CD4-positive, alpha-beta T cell treated with Interleukin-2 at 100 ng/mL for 4 hours (primary cell): ENCODE data around the gene PHLDB1.

ENCODE experiments used
- DNase-seq: peaks from one replicate; pipeline ENCODE4 v3.0.0-alpha.2; 2020; ENCODE audit warnings: low spot score

The PHLDB1 gene

GRCh38 chr11:118622376-118623268 lies 15.2 kb downstream of the PHLDB1 start:
- DNase-seq = no peak

- DNase-seq = no peak
Observed at GRCh38 chr11:118623269-118623655, 15.8 kb downstream of the PHLDB1 start.

GRCh38 chr11:118625036-118625690 lies 17.7 kb downstream of the PHLDB1 start:
- no peak for DNase-seq

GRCh38 chr11:118625976-118626375 lies 18.6 kb downstream of the PHLDB1 start:
- DNase-seq = no peak

- DNase-seq = no peak
Observed at GRCh38 chr11:118627566-118627965, 20.2 kb downstream of the PHLDB1 start.

GRCh38 chr11:118628031-118628430 lies 20.6 kb downstream of the PHLDB1 start:
- DNase-seq = no peak

GRCh38 chr11:118628432-118628831 lies 21.0 kb downstream of the PHLDB1 start:
- no peak for DNase-seq

GRCh38 chr11:118628861-118629549 lies 21.6 kb downstream of the PHLDB1 start:
- DNase-seq = no peak

- no peak for DNase-seq
Observed at GRCh38 chr11:118629761-118630661, 22.6 kb downstream of the PHLDB1 start.

- no peak for DNase-seq
Observed at GRCh38 chr11:118631142-118631909, 23.9 kb downstream of the PHLDB1 start.

GRCh38 chr11:118632577-118633318 lies 25.3 kb downstream of the PHLDB1 start:
- no peak for DNase-seq

- DNase-seq = no peak
Observed at GRCh38 chr11:118633319-118633690, 25.9 kb downstream of the PHLDB1 start.

GRCh38 chr11:118633979-118634378 lies 26.6 kb downstream of the PHLDB1 start:
- no peak for DNase-seq

GRCh38 chr11:118634431-118635236 lies 27.2 kb downstream of the PHLDB1 start:
- DNase-seq = no peak

- no peak for DNase-seq
Observed at GRCh38 chr11:118635237-118635591, 27.8 kb downstream of the PHLDB1 start.

GRCh38 chr11:118635642-118636041 lies 28.2 kb downstream of the PHLDB1 start:
- DNase-seq = no peak

GRCh38 chr11:118636569-118637290 lies 29.3 kb downstream of the PHLDB1 start:
- no peak for DNase-seq

- DNase-seq = no peak
Observed at GRCh38 chr11:118638726-118639125, 31.3 kb downstream of the PHLDB1 start.

GRCh38 chr11:118639899-118640298 lies 32.5 kb downstream of the PHLDB1 start:
- no peak for DNase-seq
